Medulla oblongata (tissue), 1 donor: Measurements from ENCODE around the gene DIS3L2.
"Not testable (repeated sequence)": the region's sequence is repeated elsewhere in the genome, so short reads cannot be mapped to it uniquely, and the experiment has no call there.

Experiments used
- DNase-seq: peaks from one replicate; pipeline ENCODE4 v3.0.0-alpha.2; 2015; ENCODE audit errors: extremely low spot score

Gene DIS3L2

DNA sequence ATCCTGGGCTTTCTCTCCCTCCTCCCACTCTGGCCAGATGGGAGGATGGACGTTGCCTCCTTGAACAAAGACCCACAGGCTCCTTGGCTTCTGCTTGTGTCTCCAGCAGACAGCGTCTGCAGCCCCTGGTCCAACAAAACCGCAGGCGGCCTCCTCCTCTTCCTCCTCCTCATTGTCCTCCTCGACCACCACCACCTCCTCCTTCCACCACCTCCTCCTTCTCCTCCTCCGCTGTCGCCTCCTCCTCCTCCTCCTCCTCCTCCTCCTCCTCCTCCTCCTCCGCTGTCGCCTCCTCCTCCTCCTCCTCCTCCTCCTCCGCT lies 371.4 kb downstream of the DIS3L2 start:
- DNase-seq, result no peak

DNA sequence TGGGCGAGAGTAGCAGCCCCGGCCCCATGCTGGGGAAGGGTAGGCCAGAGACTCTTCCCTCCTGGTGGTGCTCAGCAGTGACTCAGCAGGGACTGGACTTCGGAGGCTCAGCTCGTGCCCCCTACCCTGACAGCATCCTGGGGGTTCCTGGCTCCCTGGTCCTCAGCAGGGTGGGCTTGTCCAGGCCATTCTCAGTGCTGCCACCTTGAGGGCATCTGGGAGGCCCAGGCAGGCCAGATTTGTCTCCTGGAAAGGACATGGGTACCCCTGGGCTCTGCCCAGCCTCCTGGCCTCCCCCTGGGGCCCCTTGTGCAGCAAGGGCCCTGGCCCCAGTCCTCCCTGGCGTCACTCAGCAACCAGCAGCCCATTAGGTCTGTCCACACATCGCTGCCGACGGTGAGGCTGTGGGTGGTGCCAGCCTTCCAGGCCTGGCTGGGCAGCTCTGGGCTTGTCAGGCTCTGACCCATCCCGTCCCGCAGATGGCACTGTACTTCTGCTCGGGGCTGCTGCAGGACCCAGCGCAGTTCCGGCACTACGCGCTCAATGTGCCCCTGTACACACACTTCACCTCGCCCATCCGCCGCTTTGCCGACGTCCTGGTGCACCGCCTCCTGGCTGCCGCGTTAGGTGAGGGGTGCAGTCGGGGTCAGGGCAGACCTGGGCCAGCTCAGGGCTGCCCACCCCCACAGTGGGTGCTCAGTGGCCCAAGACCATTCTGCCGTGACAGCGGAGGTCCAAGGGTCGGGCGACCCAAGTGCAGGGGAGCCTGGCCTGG lies 372.0 kb downstream of the DIS3L2 start:
- DNase-seq, result no peak

DNA sequence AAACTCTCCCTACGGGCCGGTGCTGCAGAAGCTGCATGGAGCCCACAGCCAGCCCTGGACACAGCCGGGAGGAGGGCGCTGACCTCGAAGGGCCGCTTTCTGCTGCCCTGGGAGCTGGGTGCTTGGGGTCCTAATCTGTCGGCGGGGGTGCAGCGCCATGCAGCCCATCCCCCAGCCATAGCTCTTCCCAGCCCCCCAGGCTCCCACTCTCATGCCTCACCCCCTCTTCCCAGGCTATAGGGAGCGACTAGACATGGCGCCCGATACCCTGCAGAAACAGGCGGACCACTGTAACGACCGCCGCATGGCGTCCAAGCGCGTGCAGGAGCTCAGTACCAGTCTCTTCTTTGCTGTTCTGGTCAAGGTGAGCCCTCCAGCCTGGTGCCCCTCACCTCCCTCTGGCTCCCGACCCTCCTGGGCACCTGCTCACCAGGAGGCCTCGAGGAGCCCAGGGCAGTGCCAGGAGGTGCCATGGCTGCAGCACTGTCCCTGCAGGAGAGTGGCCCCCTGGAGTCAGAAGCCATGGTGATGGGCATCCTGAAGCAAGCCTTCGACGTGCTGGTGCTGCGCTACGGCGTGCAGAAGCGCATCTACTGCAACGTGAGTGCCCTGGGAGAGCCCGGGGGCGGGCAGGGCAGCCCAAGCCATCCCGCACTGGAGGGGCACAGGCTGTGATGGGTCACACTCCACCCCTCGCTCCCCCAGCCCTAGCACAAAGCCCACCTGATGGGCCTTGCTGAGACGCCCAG lies 372.8 kb downstream of the DIS3L2 start:
- not testable (repeated sequence) for DNase-seq

DNA sequence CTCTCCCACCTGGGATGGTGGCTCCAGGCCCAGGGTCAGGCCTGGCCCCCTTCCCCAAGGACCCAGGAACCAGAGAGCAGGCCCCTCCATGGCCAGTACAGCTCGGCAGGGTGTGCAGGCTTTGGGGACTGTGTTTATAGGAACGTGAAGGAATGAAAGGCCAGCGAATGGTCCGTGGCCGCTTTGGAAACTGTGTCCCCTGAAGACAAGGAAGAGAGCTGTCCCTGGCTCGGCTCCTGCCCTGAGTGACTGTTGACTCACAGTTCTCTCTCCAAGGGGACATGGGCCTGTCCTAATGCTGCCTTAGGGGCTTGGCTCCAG lies 373.3 kb downstream of the DIS3L2 start:
- not testable (repeated sequence) for DNase-seq

DNA sequence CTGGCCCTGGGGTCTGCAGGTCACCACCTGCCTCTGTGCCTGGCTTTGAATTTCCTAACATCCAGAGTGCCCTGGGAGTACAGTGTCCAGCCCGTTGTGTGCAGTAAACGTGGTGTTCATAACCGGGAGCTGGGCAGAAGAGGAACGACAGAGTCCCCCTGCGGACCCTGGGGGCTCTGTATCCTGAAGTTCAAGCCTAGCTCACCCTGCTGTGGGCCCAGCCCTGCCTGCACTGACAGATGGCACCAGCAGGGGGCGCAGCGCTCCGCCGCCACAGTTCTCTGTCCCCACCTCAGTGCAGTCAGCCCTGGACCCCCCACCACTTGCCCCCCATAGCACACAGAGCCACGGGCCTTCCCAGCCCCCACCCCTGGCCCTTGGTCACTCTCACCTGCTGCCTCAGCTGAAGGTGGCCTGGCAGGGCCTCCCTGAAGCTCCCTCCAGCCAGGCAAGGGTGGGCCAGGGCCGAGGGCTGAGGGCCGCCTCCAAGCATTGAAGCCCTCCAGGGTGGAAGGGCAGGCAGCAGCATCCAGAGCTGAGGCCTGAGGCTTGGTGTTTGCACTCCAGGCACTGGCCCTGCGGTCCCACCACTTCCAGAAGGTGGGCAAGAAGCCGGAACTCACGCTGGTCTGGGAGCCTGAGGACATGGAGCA lies 373.8 kb downstream of the DIS3L2 start:
- not testable (repeated sequence) for DNase-seq

DNA sequence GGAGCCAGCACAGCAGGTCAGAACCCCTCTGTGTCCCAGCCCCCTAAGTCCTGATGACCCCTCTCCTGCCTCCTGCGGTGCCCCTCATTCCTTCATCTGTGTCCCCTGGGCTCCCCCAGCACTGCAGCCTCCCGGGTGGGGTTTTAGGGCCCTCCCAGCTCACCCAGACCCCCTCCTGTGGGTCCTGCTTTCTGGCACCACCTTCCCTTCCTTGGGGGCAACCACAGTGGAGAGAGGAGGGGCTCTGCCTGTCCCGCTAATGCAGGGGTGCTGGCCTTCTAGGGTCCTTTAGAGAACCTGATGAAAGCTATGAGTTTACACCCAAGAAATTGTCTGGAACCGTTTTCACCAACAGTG lies 374.3 kb downstream of the DIS3L2 start:
- DNase-seq, result no peak

DNA sequence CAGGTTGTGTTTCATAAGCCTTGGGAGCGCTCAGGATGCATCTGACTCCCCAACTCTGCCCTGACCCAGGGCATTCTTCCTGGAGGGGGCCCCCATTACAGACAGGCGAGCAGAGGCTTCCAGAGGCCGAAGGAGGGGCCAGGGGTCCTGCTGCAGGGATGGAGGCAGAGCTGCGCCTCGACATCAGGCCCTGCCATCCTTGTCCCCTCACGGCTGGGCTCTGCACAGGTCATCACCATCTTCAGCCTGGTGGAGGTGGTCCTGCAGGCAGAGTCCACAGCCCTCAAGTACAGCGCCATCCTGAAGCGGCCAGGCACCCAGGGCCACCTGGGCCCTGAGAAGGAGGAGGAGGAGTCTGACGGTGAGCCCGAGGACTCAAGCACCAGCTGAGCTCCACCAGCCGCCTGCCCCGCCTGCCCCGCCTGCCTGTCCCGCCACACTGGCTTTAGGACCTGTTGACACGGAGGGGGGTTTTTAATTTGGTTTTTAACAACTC lies 374.8 kb downstream of the DIS3L2 start:
- no peak for DNase-seq

DNA sequence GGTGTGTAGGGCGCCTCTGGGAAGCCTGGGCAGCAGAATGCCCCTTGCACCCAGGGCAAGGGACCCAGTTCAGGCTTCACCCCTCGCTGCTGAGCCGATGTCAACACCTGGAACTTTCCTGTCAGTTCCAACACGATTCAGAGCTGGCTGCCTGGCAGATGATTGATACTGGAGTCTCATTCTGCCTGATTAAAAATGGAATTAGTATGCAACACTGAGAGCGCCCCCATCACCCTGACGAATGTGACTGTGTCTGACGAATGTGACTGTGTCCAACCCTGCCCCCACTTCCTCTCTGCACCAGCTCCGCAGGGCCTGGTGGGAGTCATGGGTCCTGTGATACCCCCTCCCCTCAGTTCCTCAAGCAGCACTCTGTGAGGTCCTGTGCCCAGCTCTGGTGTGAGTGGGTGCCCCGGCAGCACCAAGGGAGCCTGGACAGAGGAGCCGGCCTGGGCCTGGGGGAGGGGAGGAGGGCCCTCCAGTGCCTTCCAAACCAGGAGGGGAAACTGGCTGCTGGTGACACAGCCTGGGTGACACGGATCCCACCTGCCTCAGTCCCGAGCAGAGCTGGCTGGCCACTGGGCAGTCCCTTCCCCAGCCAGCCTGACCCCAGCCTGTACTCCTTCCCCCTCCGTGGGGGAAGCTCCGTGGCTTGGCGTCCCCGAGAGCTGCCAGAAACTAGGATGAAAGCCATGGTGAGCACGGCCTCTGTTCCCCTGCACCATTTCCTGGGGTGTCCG lies 375.6 kb downstream of the DIS3L2 start:
- DNase-seq, result no peak

DNA sequence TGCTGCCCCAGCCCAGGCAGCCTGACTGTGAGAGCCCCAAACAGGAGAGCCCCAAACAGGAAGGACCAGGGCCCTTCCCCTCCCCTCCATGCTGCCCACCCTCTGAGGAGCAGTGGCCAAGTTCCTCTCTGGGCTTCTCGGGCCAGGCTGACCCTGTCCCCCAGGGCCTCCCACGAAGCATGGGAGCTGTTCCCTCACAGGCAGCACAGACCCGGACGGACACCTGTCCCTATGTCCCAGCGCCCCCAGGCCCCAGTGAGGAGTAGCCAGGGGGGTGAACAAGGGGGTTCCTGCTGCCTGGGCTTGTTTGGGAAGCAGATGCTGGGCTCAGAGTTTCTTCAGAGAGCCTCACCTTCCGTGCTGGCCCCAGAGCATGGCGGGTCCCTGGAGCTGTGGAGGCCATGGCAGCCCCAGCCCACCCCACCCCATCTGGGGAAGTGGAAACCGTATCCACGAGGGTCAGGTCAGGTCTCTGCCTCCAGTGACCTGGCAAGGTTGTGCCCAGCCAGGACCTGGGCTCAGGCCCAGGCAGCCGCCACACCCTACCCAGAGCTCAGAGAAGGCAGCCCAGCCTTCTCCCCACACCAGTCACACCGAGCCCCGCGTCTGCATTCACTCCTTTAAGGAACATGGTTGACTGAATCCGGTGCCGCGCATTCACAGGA lies 376.7 kb downstream of the DIS3L2 start:
- not testable (repeated sequence) for DNase-seq

DNA sequence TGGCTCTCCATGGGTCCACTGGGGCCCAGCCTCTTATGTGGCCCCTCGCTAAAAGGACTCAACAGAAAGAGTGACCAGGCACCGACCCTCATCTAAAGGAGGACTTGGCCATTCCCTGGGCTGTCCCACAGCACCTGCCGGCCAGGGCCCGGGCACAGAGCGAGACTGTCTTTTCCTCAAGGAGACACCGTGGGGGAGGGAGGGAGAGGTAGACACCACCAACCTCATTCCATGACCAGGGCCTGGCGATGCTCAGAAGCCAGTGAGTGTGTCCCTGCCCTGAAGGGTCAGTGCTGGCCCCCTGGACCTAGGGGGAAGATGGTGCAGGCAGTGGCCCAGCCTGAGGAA lies 377.2 kb downstream of the DIS3L2 start:
- DNase-seq, result no peak

DNA sequence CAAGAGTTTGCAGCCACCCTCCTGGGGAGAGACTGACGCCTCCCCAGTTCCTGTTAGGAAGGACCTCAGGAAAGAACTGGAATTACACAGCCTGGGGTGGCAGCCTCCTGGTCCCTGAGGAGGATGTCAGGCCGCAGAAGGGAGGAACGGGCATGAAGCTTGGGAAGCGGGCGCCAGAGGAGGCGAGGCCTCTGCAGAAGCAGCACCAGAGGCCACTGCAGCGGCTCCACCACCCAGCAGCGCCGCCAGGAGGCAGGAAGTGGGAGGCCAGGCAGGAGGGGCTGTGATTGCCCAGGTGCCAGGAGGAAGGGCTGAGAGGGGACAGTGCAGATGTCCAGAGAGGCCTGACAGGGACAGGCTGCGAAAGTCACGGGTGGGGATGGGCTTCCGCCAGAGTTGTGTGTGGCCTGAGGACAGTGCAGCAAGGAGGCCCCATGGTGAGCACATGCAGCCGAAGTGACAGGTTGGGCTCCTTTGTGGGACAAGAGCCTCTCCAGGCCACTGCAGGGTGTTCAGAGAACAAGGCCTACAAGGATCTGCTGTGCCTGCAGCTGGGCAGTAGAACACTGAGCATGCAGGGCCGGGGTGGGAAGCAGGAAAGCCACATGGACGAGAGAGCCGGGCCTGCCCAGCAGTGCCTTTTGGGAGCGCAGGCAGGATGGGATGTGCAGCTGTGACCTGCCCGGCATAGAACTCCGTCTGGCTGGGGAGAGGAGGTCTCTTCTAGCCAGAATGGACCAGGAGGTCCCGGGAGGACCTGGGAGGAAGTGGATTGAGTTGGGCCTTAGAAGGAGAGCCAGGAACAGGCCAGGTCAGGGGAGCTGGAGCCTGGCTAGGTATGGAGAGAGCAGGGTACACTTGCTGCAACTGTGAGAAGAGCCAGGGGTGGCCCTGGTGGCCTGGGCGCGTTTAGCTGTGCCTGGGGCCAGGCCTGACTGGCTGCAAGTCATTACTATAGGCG lies 377.9 kb downstream of the DIS3L2 start:
- DNase-seq, result no peak

DNA sequence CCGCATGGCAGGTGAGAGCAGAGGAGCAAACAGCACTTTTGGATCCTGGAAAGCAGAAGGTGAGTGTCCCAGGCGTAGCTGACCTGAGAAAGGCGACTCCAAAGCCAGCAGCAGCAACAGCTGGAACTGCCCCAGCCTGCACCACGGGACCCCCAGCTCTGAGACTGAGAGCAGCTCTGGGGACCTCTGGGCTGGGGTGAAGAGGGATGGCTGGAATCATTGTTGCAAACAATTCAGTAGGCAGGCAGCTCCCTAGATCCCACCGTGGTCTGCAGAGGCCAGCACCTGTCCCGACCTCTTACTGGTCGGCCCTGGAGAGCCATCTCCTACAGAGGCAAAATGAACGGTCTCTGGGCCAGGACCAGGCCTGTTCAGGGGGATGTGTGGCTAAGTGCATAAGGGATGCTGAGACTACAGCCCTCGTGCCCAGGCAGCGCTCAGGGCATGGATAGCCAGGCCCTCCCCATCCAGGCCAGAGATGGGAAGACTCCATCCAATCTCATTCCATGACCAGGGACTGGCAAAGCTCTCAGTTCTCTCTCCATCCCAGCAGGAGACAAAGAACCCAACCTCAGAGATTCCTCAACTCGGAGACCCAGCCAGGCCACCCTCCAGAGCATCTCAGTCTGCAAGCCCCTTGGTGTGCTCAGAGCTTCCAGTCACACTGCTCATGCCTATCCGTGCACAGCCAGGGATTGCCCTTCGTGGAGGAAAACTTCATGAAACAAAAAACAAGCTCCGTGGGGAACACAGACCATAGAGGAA lies 378.8 kb downstream of the DIS3L2 start:
- no peak for DNase-seq

DNA sequence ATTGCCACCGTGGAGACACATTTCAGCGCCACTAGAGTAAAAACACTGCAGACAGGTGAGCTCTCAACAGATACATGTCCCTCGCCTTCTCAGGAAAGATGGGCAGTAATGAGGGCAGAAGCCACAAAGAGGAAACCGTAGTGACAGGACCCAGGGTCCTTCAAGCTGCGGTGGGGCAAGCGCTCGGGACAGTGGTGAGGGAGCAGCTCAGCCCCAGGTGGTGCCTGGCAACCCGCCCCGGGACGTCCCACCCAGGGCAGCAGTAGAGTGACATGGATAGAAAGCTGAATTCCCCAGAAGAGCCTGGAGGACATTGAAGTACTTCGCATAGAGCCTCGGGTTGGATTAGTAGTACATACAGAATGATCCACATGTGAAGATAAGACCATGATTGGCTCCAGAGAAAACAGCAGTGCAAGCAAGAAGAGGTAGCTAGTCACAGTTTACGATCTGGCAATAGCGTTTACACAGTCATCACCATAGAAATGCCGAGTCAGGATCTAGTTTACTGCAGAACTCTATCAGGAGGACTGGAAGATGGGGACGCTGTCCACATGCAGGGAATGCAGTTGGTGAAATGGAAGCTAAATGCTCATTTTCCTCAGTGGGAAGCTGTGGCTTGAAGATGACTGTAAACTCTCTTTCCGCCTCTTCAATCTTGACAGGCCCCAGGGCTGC lies 379.7 kb downstream of the DIS3L2 start:
- DNase-seq, result no peak

DNA sequence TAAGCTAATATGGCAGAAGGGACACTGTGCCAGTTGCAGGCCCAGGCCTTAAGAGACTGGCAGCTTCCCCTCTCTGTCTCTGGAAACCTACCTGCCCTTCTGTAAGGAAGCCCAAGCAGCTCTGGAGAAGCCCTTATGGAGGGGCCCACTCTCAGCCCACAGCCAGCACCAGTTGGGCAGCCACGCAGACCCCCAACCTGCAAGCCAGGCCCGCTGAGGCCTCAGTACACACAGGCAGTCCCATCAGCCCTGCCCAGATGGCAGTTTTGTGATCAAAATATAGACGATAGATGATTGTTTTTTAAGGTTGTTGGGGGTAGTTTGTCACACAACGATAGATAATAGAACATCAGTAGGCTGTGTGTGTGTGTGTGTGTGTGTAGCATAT lies 380.2 kb downstream of the DIS3L2 start:
- no peak for DNase-seq

DNA sequence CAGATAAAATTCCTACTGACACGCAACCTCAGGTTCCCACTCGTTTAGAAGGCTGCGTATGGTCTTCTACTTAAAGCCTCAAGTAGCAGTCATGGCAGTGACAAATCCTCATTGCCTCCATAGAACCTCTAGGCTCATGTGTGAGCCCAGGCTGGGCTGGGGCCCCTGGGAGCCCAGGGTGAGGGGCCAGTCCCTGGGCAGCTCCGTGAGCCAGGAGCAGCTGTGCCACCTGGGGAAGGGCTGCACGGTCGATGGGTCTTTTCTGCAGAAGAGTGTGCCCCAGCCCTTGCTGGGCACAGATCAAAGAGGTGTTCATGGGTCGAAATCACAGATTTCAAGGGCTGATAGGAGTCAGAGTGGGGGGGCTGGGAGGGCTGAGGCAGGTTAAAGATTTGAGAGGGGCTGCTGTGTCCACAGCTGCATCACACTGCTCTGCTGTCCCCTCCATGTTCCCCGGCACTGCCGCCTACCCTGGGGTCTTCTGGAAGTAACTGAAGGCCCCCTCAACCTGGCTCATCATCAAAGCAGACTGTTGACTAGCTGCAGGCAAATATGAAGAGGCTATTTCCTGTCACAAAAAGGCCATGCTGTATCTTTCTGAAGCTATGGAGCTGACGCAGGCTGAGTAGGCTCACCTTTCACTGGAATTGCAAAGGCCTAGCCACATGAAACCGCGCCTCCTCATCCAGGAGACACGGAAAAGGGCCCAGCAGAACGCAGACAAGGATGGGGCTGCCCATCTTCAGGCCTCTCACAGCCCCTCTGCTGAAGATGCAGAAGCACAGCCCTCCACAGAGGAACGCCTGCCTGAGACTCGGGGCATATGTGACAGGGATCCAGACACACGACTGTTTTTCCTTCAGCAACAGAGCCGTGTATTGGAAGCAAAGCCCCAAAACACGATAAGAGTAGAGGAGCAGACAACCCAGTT lies 381.4 kb downstream of the DIS3L2 start:
- no peak for DNase-seq

DNA sequence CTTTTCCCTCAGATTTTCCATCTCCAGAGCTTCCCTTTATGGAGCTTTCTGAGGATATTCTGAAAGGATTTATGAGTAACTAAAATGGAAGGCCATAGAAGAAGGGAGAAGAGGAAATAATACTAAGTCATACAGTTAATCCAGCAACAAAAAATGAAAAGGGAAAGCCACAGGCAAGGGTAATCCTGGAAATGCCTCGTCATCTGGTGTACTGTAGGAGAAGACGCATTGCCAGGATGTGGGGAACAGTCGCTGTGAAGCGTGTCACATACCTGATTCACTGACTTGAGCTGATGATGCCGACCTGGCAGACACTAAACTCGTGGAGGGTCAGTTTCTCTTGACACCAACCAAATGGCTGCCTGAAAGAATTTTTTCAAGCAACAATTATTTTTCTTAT lies 382.3 kb downstream of the DIS3L2 start:
- DNase-seq, result no peak

DNA sequence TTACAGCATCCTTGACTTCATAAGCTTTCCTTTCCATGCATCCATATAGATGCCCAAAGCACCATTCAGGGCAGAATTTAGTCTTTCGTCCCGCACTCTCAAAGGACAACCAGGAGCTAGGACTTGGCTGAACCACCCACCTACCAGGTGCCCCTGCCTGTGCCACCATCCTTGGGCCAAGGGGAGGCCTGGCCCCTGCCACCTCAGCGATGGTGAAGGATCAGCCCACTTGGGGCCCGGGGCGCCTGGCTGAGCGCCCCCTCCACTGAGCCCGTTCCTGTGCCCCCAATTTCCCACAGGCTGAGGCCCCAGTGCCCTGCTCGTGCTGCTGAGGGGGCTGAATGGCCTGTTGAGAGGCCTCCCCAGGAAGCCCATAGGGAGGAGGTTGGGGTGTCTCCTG lies 383.7 kb downstream of the DIS3L2 start:
- no peak for DNase-seq

DNA sequence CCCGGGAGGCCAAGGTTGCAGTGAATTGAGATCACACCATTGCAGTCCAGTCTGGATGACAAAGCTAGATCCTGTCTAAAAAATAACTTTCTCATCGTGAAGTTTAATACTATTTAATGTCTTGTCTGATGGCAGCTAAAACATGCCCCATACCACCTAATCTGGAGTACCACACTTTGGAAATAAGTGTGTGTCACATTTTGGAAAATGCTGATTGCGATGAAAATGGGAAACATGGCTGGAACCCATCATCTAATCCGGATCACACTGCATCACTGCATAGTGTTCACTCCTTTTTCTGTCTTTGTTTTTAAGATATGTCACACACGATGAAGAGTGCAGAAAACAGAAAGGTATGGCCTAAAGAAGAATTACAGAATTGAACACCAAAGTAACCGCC lies 385.9 kb downstream of the DIS3L2 start:
- no peak for DNase-seq
